CD14-positive monocyte (primary cell): Measurements from ENCODE around the gene TIGD2. TPM values are rescaled to one million over a fixed set of nuclear protein-coding genes. Genes with fewer than 3 reads are reported as not detected.
"Not testable (repeated sequence)": the region's sequence is repeated elsewhere in the genome, so short reads cannot be mapped to it uniquely, and the experiment has no call there.

Source experiments
- DNase-seq, 3 donors: peaks; one replicate each; pipeline ENCODE4 v3.0.0-alpha.2; 2011 to 2022
- H2AFZ ChIP-seq: 2 replicates; pipeline ENCODE4 v1.6.0; 2012; ENCODE audit warnings: mild to moderate bottlenecking, low read depth, low read length, inconsistent platforms; ENCODE audit not compliant: insufficient read depth, poor library complexity, severe bottlenecking
- H3K27ac ChIP-seq, 2 donors: 1 replicate in 1 of 2; 2 replicates in 1 of 2; pipeline ENCODE4 v1.5.1; 2012 to 2013; ENCODE audit warnings: low read length in 2 of 2, control low read depth in 1 of 2, inconsistent platforms in 1 of 2, low read depth in 1 of 2, mild to moderate bottlenecking in 1 of 2
- H3K27me3 ChIP-seq, 2 donors: one replicate each; pipeline versions ENCODE4 v1.6.0 to v1.6.1; 2011 to 2013; ENCODE audit warnings: low read length in 2 of 2; ENCODE audit not compliant: control insufficient read depth in 2 of 2, insufficient read depth in 2 of 2
- H3K36me3 ChIP-seq, 2 donors: replicated peaks in 1 of 2; 1 replicate in 1 of 2; 2 replicates in 1 of 2; pipeline versions ENCODE4 v1.5.1 to v1.6.1; 2012 to 2013; ENCODE audit warnings: low read length in 2 of 2, control low read depth in 1 of 2, inconsistent platforms in 1 of 2, mild to moderate bottlenecking in 1 of 2; ENCODE audit not compliant: insufficient read depth in 2 of 2, control insufficient read depth in 1 of 2
- H3K4me1 ChIP-seq, 2 donors: 1 replicate in 1 of 2; 2 replicates in 1 of 2; pipeline versions ENCODE4 v1.5.1 to v1.6.1; 2012 to 2013; ENCODE audit warnings: low read length in 2 of 2, control low read depth in 1 of 2, inconsistent platforms in 1 of 2, mild to moderate bottlenecking in 1 of 2, moderate library complexity in 1 of 2; ENCODE audit not compliant: insufficient read depth in 2 of 2, control insufficient read depth in 1 of 2
- H3K4me2 ChIP-seq: replicated peaks from 2 replicates; pipeline ENCODE3; 2012; ENCODE audit warnings: low read length, moderate library complexity, mild to moderate bottlenecking; ENCODE audit not compliant: poor library complexity, severe bottlenecking; ENCODE audit errors: extremely low read depth
- H3K4me3 ChIP-seq, 3 experiments: fragments of 200-600 bp in 1 of 3; sonication (generic) in 1 of 3; replicated peaks in 1 of 3; 1 replicate in 2 of 3; 2 replicates in 1 of 3; pipeline ENCODE4 v1.5.1; 2011 to 2013; ENCODE audit warnings: low read length in 3 of 3, mild to moderate bottlenecking in 3 of 3, control low read depth in 2 of 3, low read depth in 2 of 3, inconsistent platforms in 1 of 3, moderate library complexity in 1 of 3
- H3K79me2 ChIP-seq: 2 replicates; pipeline ENCODE4 v1.6.0; 2012; ENCODE audit warnings: mild to moderate bottlenecking, control low read depth, inconsistent platforms, low read length, moderate library complexity; ENCODE audit not compliant: insufficient read depth
- H3K9ac ChIP-seq: 2 replicates; pipeline ENCODE4 v1.6.0; 2017; ENCODE audit warnings: low read length, mild to moderate bottlenecking; ENCODE audit not compliant: insufficient read depth, poor library complexity, severe bottlenecking
- H3K9me3 ChIP-seq, 2 donors: replicated peaks in 1 of 2; 1 replicate in 1 of 2; 2 replicates in 1 of 2; pipeline versions ENCODE4 v1.5.1 to v1.6.1; 2012 to 2013; ENCODE audit warnings: low read length in 2 of 2, control low read depth in 1 of 2; ENCODE audit not compliant: control insufficient read depth in 1 of 2, insufficient read depth in 1 of 2
- H4K20me1 ChIP-seq: 2 replicates; pipeline ENCODE4 v1.6.0; 2012; ENCODE audit warnings: mild to moderate bottlenecking, low read length, control low read depth, moderate library complexity; ENCODE audit not compliant: insufficient read depth
- H3K27ac Mint-ChIP-seq, 7 donors: one replicate each; pipeline ENCODE4 v1.8.0; 2020; ENCODE audit warnings: mild to moderate bottlenecking in 7 of 7, mixed read lengths in 7 of 7, moderate library complexity in 6 of 7, inconsistent platforms in 2 of 7
- H3K27me3 Mint-ChIP-seq, 3 donors: one replicate each; pipeline ENCODE4 v1.8.0; 2021 to 2022; ENCODE audit warnings: low read depth in 3 of 3, mild to moderate bottlenecking in 3 of 3, mixed read lengths in 3 of 3, moderate library complexity in 3 of 3, inconsistent platforms in 1 of 3
- H3K36me3 Mint-ChIP-seq, 2 donors: one replicate each; pipeline ENCODE4 v1.8.0; 2020; ENCODE audit warnings: mixed read lengths in 2 of 2, inconsistent platforms in 1 of 2, mild to moderate bottlenecking in 1 of 2
- H3K4me1 Mint-ChIP-seq: one replicate; pipeline ENCODE4 v1.8.0; 2020; ENCODE audit warnings: mild to moderate bottlenecking, mixed read lengths
- H3K4me3 Mint-ChIP-seq, 2 donors: one replicate each; pipeline ENCODE4 v1.8.0; 2020; ENCODE audit warnings: mild to moderate bottlenecking in 2 of 2, mixed read lengths in 2 of 2, moderate library complexity in 1 of 2
- H3K9me3 Mint-ChIP-seq, 7 donors: one replicate each; pipeline ENCODE4 v1.8.0; 2020 to 2022; ENCODE audit warnings: mixed read lengths in 7 of 7, mild to moderate bottlenecking in 6 of 7, moderate library complexity in 6 of 7, inconsistent platforms in 2 of 7
- WGBS: methylation state at CpG from one replicate; pipeline ENCODE4 v1.1.5; 2013; ENCODE audit warnings: missing lambda C conversion rate; ENCODE audit not compliant: insufficient coverage; 5-methylcytosine and 5-hydroxymethylcytosine counted together
- intact Hi-C, 2 donors: fragments of 100-400 bp; cut with micrococcal nuclease; formaldehyde crosslinking; loops; one replicate each; pipeline versions ENCODE4 v1.15.0 to v1.15.1; 2023
- polyA plus RNA-seq, 3 donors: library from polyadenylated mRNA; depleted of rRNA in 1 of 3; unstranded in 2 of 3; stranded (reverse) in 1 of 3; fragments of 300-500 nt in 2 of 3; fragments of >200 nt in 1 of 3; fragmentation: Illumina TruSeq in 2 of 3; gene quantifications; 1 replicate in 2 of 3; 2 replicates in 1 of 3; pipeline ENCODE4 v1.2.3, GENCODE V29; 2012 to 2021
- TF ChIP-seq, protein P1 (sequence below): fragments of 200-600 bp; IDR thresholded peaks from one replicate; pipeline ENCODE4 v1.8.0; 2022; ENCODE audit warnings: antibody characterized with exemption, mild to moderate bottlenecking

Gene TIGD2
- polyA plus RNA-seq, 3 donors = 1.00 to 2.4 (median 2.1) TPM

DNA sequence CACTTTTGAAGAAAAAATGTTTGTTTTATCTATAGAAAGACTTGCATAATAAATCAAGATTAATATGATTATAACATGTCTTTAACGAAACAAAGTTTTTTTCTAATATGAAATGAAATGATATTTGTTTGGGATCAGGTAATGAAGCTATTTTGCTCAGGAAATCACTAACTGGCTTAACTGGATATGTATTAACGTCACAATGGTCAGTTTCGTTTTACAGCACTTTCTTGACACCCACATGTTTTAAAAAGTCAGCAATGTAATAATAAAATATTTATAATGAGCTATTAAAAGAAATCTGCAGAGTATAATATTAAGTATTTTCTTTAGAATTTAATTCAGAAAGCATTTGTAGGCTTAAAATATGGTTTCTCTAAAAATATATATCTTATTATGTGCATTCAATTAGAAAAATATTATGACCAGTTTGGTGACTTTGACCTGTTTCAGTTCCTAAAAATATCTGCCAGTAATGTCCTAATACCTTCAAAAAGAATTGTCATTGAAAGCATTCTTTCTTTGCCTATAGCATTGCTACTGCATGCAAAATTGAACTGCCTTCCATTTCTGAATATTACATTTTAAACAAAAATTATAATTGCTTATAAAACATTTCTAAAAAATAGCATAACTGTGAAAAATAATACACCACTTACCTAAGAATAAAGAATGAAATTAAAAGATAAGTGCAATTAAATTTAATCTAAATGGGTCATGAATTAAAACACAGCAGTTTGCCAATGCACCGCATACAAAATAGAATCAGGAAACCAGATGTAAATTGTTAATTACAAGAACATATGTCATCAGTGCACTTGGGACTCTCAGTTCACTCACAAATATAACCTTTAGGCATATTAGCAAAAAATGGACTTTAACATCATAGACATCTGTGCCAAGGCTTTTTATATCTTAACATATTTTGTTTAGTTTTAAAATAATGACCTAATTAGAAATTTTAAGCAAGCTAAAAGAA, 31.6 kb downstream of the TIGD2 start:
- TF ChIP-seq, protein P1, sequence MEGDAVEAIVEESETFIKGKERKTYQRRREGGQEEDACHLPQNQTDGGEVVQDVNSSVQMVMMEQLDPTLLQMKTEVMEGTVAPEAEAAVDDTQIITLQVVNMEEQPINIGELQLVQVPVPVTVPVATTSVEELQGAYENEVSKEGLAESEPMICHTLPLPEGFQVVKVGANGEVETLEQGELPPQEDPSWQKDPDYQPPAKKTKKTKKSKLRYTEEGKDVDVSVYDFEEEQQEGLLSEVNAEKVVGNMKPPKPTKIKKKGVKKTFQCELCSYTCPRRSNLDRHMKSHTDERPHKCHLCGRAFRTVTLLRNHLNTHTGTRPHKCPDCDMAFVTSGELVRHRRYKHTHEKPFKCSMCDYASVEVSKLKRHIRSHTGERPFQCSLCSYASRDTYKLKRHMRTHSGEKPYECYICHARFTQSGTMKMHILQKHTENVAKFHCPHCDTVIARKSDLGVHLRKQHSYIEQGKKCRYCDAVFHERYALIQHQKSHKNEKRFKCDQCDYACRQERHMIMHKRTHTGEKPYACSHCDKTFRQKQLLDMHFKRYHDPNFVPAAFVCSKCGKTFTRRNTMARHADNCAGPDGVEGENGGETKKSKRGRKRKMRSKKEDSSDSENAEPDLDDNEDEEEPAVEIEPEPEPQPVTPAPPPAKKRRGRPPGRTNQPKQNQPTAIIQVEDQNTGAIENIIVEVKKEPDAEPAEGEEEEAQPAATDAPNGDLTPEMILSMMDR = no peak
- no peak for DNase-seq
- H3K9me3 ChIP-seq = peaks cover 0 to 3% of the 10 kb centered on the region in 2 donors
- Mint-ChIP-seq H3K27me3 (peaks cover 0 to 1% (median 0%) of the 10 kb centered on the region in 3 donors), H3K27ac (no peak overlapping the region), H3K4me1 (no peaks in the 10 kb centered on the region), H3K36me3 (no peaks in the 10 kb centered on the region), H3K4me3 (no peak overlapping the region), H3K9me3 (peaks cover 0 to 10% (median 5%) of the 10 kb centered on the region in 7 donors)
- H3K27me3 ChIP-seq = no peaks in the 10 kb centered on the region
- H3K27ac ChIP-seq = no peak overlapping the region
- no peaks in the 10 kb centered on the region for H4K20me1 ChIP-seq
- no peaks in the 10 kb centered on the region for H3K79me2 ChIP-seq
- intact Hi-C loops = no loop called here
- no peaks in the 10 kb centered on the region for H3K4me1 ChIP-seq
- no peak overlapping the region for H3K4me3 ChIP-seq
- no peaks in the 10 kb centered on the region for H3K36me3 ChIP-seq
- H3K4me2 ChIP-seq = no peak overlapping the region
- no CpG with 5 or more reads among the region's 4 CpGs for WGBS
- H3K9ac ChIP-seq = no peak overlapping the region
- no peak overlapping the region for H2AFZ ChIP-seq

GRCh38 chr4:89144652-89145051, 33.3 kb downstream of the TIGD2 start:
- peaks cover 0 to 17% (median 11%) of the 10 kb centered on the region in 7 donors for H3K9me3 Mint-ChIP-seq
- H3K27me3 Mint-ChIP-seq, H3K27ac Mint-ChIP-seq, intact Hi-C loops, DNase-seq, H3K4me1 ChIP-seq, H3K36me3 ChIP-seq, H2AFZ ChIP-seq, H3K4me3 ChIP-seq, H3K27me3 ChIP-seq, H3K4me3 Mint-ChIP-seq, H3K27ac ChIP-seq, H3K9ac ChIP-seq, H3K4me2 ChIP-seq, H3K36me3 Mint-ChIP-seq, H3K4me1 Mint-ChIP-seq, H3K79me2 ChIP-seq, H4K20me1 ChIP-seq: not testable (repeated sequence)
- no CpG with 5 or more reads among the region's 1 CpG for WGBS
- peaks cover 0 to 15% of the 10 kb centered on the region in 2 donors for H3K9me3 ChIP-seq
